ENCODE measurements around the gene CENPP. TPM values are rescaled to one million over a fixed set of nuclear protein-coding genes. Genes with fewer than 3 reads are reported as not detected.

The CENPP gene
- total RNA-seq, 1 donor from 2014 or later = 1.9 TPM

DNA sequence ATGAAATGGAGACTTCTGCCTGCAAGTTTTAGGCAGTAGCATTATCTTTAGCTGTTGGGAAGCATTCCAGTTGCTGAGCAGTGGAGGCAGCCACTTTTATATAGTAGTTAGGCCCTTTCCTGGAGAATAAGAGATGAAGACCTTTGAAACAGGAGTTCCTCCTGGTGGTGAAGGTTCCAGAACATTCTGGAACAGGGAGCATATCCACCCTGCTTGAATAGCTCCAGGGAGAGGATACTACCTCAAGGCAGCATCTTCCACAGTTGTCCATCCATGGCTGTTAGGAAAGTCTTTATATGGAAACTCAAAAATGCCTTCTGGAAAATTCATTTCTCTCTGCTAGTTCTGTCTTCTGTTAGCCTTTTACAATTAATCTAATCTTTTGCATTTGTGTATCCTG, 153.6 kb downstream of the CENPP start:
- H3K36me3 Mint-ChIP-seq (ENCODE audit: low read depth, unreplicated experiment) = no peaks in the 10 kb centered on the region
- no peak overlapping the region for H3K9ac ChIP-seq (ENCODE audit: low read length)
- H3K36me3 ChIP-seq (ENCODE audit: insufficient read depth, low read length) = no peaks in the 10 kb centered on the region
- no peak overlapping the region for H3K4me3 Mint-ChIP-seq (ENCODE audit: unreplicated experiment)
- peaks cover 22% of the 10 kb centered on the region for H3K4me1 ChIP-seq (ENCODE audit: insufficient read depth, low read length)
- H3K9me3 ChIP-seq (ENCODE audit: insufficient read depth, low read depth, low read length) = no peaks in the 10 kb centered on the region
- peaks cover 10% of the 10 kb centered on the region for H3K4me1 Mint-ChIP-seq (ENCODE audit: low read depth, unreplicated experiment)
- H3K79me2 ChIP-seq (ENCODE audit: insufficient read depth, low read length) = no peaks in the 10 kb centered on the region
- no peaks in the 10 kb centered on the region for H3K27me3 ChIP-seq (ENCODE audit: insufficient read depth, low read length)
- TF ChIP-seq EZH2 (IDR thresholded peaks at IDR 0.05; ENCODE audit: insufficient read depth, low read length) = no peak
- TF ChIP-seq, protein P1, sequence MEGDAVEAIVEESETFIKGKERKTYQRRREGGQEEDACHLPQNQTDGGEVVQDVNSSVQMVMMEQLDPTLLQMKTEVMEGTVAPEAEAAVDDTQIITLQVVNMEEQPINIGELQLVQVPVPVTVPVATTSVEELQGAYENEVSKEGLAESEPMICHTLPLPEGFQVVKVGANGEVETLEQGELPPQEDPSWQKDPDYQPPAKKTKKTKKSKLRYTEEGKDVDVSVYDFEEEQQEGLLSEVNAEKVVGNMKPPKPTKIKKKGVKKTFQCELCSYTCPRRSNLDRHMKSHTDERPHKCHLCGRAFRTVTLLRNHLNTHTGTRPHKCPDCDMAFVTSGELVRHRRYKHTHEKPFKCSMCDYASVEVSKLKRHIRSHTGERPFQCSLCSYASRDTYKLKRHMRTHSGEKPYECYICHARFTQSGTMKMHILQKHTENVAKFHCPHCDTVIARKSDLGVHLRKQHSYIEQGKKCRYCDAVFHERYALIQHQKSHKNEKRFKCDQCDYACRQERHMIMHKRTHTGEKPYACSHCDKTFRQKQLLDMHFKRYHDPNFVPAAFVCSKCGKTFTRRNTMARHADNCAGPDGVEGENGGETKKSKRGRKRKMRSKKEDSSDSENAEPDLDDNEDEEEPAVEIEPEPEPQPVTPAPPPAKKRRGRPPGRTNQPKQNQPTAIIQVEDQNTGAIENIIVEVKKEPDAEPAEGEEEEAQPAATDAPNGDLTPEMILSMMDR (IDR thresholded peaks at IDR 0.05; ENCODE audit: insufficient read depth, low read depth, low read length) = no peak
- no peak overlapping the region for H3K4me3 ChIP-seq (ENCODE audit: insufficient read depth, low read depth, low read length)
- no peaks in the 10 kb centered on the region for H3K27me3 Mint-ChIP-seq (ENCODE audit: low read depth, unreplicated experiment)
- no peak overlapping the region for H2AFZ ChIP-seq (ENCODE audit: low read depth, low read length)
- no peak for DNase-seq (ENCODE audit: low read depth)
- no peak overlapping the region for H3K27ac Mint-ChIP-seq (ENCODE audit: unreplicated experiment)
- FAIRE-seq = no peak
- H4K20me1 ChIP-seq (ENCODE audit: insufficient read depth, low read length) = no peaks in the 10 kb centered on the region
- H3K9me3 Mint-ChIP-seq (ENCODE audit: unreplicated experiment) = no peaks in the 10 kb centered on the region
- no peak overlapping the region for H3K4me2 ChIP-seq (ENCODE audit: low read length)
- no peak overlapping the region for H3K27ac ChIP-seq (ENCODE audit: low read depth, low read length)

DNA sequence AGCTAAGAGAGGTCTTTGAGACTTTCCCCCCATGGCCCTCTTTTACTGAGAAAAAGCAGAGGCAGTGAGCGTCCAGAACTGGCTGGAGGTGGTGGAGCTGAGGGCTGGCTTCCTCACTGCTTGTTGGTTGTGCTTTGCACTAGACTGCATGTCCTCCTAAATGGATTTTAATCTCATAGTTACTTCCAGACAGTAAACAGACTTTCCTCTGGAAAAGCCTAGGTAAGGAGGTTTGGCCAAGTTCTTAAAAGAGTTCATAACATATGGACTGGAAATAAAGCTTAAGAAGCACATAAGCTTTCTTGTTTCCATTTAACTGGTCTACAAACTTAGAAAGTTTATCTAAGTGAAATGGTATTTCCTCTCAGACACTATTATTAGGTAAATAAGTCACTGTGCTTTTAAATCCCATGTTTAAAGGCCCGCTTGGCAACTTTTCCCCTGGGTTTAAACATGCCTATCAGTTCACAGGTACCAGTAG, 154.6 kb downstream of the CENPP start:
- DNase-seq (ENCODE audit: low read depth) (peak; percentile 57), FAIRE-seq (no peak)
- peak overlapping the region; percentile 70 for H3K4me2 ChIP-seq (ENCODE audit: low read length)
- H3K27me3 Mint-ChIP-seq (ENCODE audit: low read depth, unreplicated experiment) = no peaks in the 10 kb centered on the region
- peak overlapping the region; percentile 88 for H3K27ac Mint-ChIP-seq (ENCODE audit: unreplicated experiment)
- TF ChIP-seq EZH2 (IDR thresholded peaks at IDR 0.05; ENCODE audit: insufficient read depth, low read length) = no peak
- TF ChIP-seq, protein P1 (IDR thresholded peaks at IDR 0.05; ENCODE audit: insufficient read depth, low read depth, low read length) = no peak
- H3K27me3 ChIP-seq (ENCODE audit: insufficient read depth, low read length) = no peaks in the 10 kb centered on the region
- peak overlapping the region; percentile 68 for H2AFZ ChIP-seq (ENCODE audit: low read depth, low read length)
- peaks cover 22% of the 10 kb centered on the region for H3K4me1 ChIP-seq (ENCODE audit: insufficient read depth, low read length)
- peak overlapping the region; percentile 61 for H3K27ac ChIP-seq (ENCODE audit: low read depth, low read length)
- peak overlapping the region; percentile 1 for H3K9ac ChIP-seq (ENCODE audit: low read length)
- H3K36me3 Mint-ChIP-seq (ENCODE audit: low read depth, unreplicated experiment) = no peaks in the 10 kb centered on the region
- no peak overlapping the region for H3K4me3 ChIP-seq (ENCODE audit: insufficient read depth, low read depth, low read length)
- H4K20me1 ChIP-seq (ENCODE audit: insufficient read depth, low read length) = no peaks in the 10 kb centered on the region
- no peaks in the 10 kb centered on the region for H3K36me3 ChIP-seq (ENCODE audit: insufficient read depth, low read length)
- peaks cover 10% of the 10 kb centered on the region for H3K4me1 Mint-ChIP-seq (ENCODE audit: low read depth, unreplicated experiment)
- no peaks in the 10 kb centered on the region for H3K9me3 Mint-ChIP-seq (ENCODE audit: unreplicated experiment)
- no peaks in the 10 kb centered on the region for H3K79me2 ChIP-seq (ENCODE audit: insufficient read depth, low read length)
- H3K9me3 ChIP-seq (ENCODE audit: insufficient read depth, low read depth, low read length) = no peaks in the 10 kb centered on the region
- H3K4me3 Mint-ChIP-seq (ENCODE audit: unreplicated experiment) = no peak overlapping the region

DNA sequence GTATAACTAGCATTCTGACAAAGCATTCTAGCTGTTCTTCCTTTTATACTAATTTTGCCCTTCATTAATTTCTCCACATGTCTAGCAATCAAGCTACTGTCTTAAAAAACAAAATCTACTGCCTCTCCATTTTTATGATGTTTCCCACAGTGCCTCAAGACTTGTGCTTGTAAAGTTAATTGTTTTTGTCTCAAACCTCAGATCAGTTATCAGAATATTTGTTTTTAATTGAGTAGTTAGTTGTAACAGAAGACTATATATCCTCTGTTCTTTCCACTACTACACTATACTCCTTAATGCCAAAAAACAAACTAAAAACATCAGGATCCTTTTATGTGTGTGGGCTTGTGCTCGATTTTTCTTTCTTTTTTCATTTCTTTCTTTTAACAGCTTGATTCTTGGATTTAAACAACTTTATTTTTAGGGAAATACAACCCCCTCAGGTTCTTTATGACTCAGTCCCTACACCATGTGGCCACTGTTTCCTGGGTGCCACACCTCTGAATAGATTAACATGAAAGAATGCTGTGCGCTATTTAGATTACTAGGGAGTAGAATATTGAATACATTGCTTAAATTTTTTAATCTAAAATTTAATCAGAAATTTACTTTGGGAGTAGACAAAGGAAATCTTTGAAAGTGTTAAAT, 155.4 kb downstream of the CENPP start:
- Histone ChIP-seq H2AFZ (ENCODE audit: low read depth, low read length) (no peak overlapping the region), H3K36me3 (ENCODE audit: insufficient read depth, low read length) (no peaks in the 10 kb centered on the region), H3K9ac (ENCODE audit: low read length) (peak overlapping the region; percentile 1), H3K4me2 (ENCODE audit: low read length) (peak overlapping the region; percentile 70), H3K27ac (ENCODE audit: low read depth, low read length) (peak overlapping the region; percentile 61), H3K79me2 (ENCODE audit: insufficient read depth, low read length) (no peaks in the 10 kb centered on the region), H3K4me1 (ENCODE audit: insufficient read depth, low read length) (peaks cover 22% of the 10 kb centered on the region), H3K4me3 (ENCODE audit: insufficient read depth, low read depth, low read length) (no peak overlapping the region), H3K27me3 (ENCODE audit: insufficient read depth, low read length) (no peaks in the 10 kb centered on the region), H3K9me3 (ENCODE audit: insufficient read depth, low read depth, low read length) (no peaks in the 10 kb centered on the region), H4K20me1 (ENCODE audit: insufficient read depth, low read length) (no peaks in the 10 kb centered on the region)
- H3K4me1 Mint-ChIP-seq (ENCODE audit: low read depth, unreplicated experiment) = peaks cover 10% of the 10 kb centered on the region
- DNase-seq (ENCODE audit: low read depth) = peak; percentile 46
- H3K27ac Mint-ChIP-seq (ENCODE audit: unreplicated experiment) = peak overlapping the region; percentile 88
- no peaks in the 10 kb centered on the region for H3K9me3 Mint-ChIP-seq (ENCODE audit: unreplicated experiment)
- no peaks in the 10 kb centered on the region for H3K36me3 Mint-ChIP-seq (ENCODE audit: low read depth, unreplicated experiment)
- H3K27me3 Mint-ChIP-seq (ENCODE audit: low read depth, unreplicated experiment) = no peaks in the 10 kb centered on the region
- FAIRE-seq = no peak
- TF ChIP-seq EZH2 (IDR thresholded peaks at IDR 0.05; ENCODE audit: insufficient read depth, low read length) = no peak
- TF ChIP-seq, protein P1 (IDR thresholded peaks at IDR 0.05; ENCODE audit: insufficient read depth, low read depth, low read length) = no peak
- no peak overlapping the region for H3K4me3 Mint-ChIP-seq (ENCODE audit: unreplicated experiment)

All from astrocyte (in vitro differentiated cells and primary cell).